NCI-H146 (cell line): ENCODE results near the gene SYT11.
"Not testable (repeated sequence)": the region's sequence is repeated elsewhere in the genome, so short reads cannot be mapped to it uniquely, and the experiment has no call there.

Source experiments
- DNase-seq: peaks from one replicate; lab custom pipeline; 2025; lab: John Stamatoyannopoulos, UW

Gene SYT11

GRCh38 chr1:155859234-155859829, at the start of gene SYT11:
TSS of gene SYT11 (plus strand) at chr1:155859567. CDS start at chr1:155859762, 195 bp downstream.
- DNase-seq: peak; percentile 99

- no peak for DNase-seq
These were observed 46.5 kb upstream of the SYT11 start for GRCh38 chr1:155812878-155813277.

- DNase-seq: no peak
These were observed 45.7 kb upstream of the SYT11 start for GRCh38 chr1:155813672-155814071.

- no peak for DNase-seq
These were observed 43.0 kb upstream of the SYT11 start for GRCh38 chr1:155816351-155816750.

- no peak for DNase-seq
These were observed 31.9 kb upstream of the SYT11 start for GRCh38 chr1:155827450-155827849.

GRCh38 chr1:155831279-155831976, 27.9 kb upstream of the SYT11 start:
- DNase-seq: no peak

- no peak for DNase-seq
These were observed 25.6 kb upstream of the SYT11 start for GRCh38 chr1:155833665-155834295.

GRCh38 chr1:155834296-155834926, 25.0 kb upstream of the SYT11 start:
- no peak for DNase-seq

GRCh38 chr1:155834927-155835399, 24.4 kb upstream of the SYT11 start:
- not testable (repeated sequence) for DNase-seq

- no peak for DNase-seq
These were observed 23.8 kb upstream of the SYT11 start for GRCh38 chr1:155835548-155835947.

- no peak for DNase-seq
These were observed 19.0 kb upstream of the SYT11 start for GRCh38 chr1:155840386-155840785.

GRCh38 chr1:155844860-155845421, 14.4 kb upstream of the SYT11 start:
- no peak for DNase-seq

- DNase-seq: no peak
These were observed 11.4 kb upstream of the SYT11 start for GRCh38 chr1:155847823-155848529.

- no peak for DNase-seq
These were observed 9.0 kb upstream of the SYT11 start for GRCh38 chr1:155850345-155850744.

- DNase-seq: no peak
These were observed 3.0 kb upstream of the SYT11 start for GRCh38 chr1:155856257-155856974.

GRCh38 chr1:155856975-155857930, 2.1 kb upstream of the SYT11 start, which contains the start of gene GON4L:
TSS of gene GON4L (minus strand) at chr1:155857214. CDS start at chr1:155853780, 3,434 bp downstream.
- peak; percentile 93 for DNase-seq

- DNase-seq: no peak
These were observed 550 bp upstream of the SYT11 start for GRCh38 chr1:155858800-155859233.

GRCh38 chr1:155859881-155860871, 809 bp downstream of the SYT11 start:
- peak; percentile 95 for DNase-seq
